ENCODE data around the gene FZD8. TPM values are rescaled to one million over a fixed set of nuclear protein-coding genes. Genes with fewer than 3 reads are reported as not detected.

The FZD8 gene
- total and polyA plus RNA-seq, 5 donors from 2014 or later = 0.12 TPM; not detected in 4

DNA sequence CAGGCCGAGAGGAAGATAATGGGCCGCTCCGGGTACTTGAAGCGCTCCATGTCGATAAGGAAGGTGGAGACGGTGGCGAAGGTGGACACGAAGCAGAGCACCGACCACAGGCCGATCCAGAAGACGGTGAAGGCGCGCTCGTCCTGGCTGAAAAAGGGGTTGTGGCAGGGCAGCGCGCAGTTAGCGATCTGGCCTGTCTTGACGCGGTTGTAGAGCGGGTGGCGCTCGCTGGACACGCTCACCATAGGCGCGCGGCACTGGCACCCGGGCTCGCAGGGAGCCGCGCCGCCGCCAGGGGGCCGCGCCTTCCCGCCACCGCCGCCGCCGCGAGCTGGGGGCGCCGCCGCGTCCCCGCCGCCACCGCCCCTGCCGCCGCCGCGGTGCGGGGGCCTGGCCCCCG is 1.6 kb downstream of the FZD8 start:
- H3K4me3 Mint-ChIP-seq = peak overlapping the region; percentile 1 to 86 (median 84)
- peak in 1 of 3 donors; percentile 43 for DNase-seq
- peaks cover 0 to 3% (median 0%) of the 10 kb centered on the region in 7 donors for H3K9me3 Mint-ChIP-seq
- Histone ChIP-seq H3K27me3 (ENCODE audit: control insufficient read depth, insufficient read depth, low read length) (peaks cover 31% of the 10 kb centered on the region), H3K4me3 (ENCODE audit: low read depth, low read length) (no peak overlapping the region), H3K9me3 (ENCODE audit: control insufficient read depth in 2 of 2, low read length in 2 of 2) (no peaks in the 10 kb centered on the region), H3K27ac (ENCODE audit: insufficient read depth, low read length, poor library complexity, severe bottlenecking) (no peak overlapping the region), H3K36me3 (ENCODE audit: control insufficient read depth, insufficient read depth, low read length) (no peaks in the 10 kb centered on the region), H3K4me1 (ENCODE audit: control insufficient read depth, insufficient read depth, low read length, poor library complexity, severe bottlenecking) (peaks cover 30% of the 10 kb centered on the region)
- no peaks in the 10 kb centered on the region for H3K36me3 Mint-ChIP-seq
- H3K27me3 Mint-ChIP-seq = peaks cover 66% of the 10 kb centered on the region
- peak; percentile 30 to 38 for ATAC-seq (ENCODE audit: low read depth in 2 of 2)
- peaks cover 0 to 42% (median 10%) of the 10 kb centered on the region in 4 donors for H3K4me1 Mint-ChIP-seq
- no peak overlapping the region for H3K27ac Mint-ChIP-seq

DNA sequence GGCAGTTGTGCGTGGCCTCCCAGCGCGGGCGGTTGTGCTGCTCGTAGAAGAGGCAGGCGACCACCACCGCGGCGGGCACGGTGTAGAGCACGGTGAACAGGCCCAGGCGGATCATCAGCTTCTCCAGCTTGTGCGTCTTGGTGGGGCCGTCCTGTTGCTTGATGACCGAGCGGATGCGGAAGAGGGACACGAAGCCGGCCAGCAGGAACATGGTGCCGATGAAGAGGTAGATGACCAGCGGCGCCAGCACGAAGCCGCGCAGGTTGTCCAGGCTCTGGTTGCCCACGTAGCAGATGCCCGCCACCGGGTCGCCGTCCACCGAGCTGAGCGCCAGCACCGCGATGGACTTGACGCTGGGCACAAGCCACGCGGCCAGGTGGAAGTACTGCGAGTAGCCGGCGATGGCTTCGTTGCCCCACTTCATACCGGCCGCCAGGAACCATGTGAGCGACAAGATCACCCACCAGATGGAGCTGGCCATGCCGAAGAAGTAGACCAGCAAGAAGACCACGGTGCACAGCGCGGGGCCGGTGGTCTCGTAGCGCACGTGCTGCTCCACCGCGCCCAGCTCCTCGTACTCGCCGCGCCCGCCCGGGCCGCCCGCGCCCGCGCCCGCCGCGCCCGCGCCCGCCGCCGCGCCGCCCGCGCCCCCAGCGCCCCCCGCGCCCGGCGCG is 2.2 kb downstream of the FZD8 start:
- peaks cover 29% of the 10 kb centered on the region for H3K27me3 ChIP-seq (ENCODE audit: control insufficient read depth, insufficient read depth, low read length)
- H3K9me3 ChIP-seq (ENCODE audit: control insufficient read depth in 2 of 2, low read length in 2 of 2) = no peaks in the 10 kb centered on the region
- H3K4me1 ChIP-seq (ENCODE audit: control insufficient read depth, insufficient read depth, low read length, poor library complexity, severe bottlenecking) = peaks cover 30% of the 10 kb centered on the region
- H3K9me3 Mint-ChIP-seq = peaks cover 0 to 3% (median 0%) of the 10 kb centered on the region in 7 donors
- no peak overlapping the region for H3K27ac ChIP-seq (ENCODE audit: insufficient read depth, low read length, poor library complexity, severe bottlenecking)
- DNase-seq (no peak), ATAC-seq (ENCODE audit: low read depth in 2 of 2) (no peak)
- no peaks in the 10 kb centered on the region for H3K36me3 Mint-ChIP-seq
- peak overlapping the region; percentile 68 to 91 (median 80) for H3K4me3 Mint-ChIP-seq
- H3K4me1 Mint-ChIP-seq = peaks cover 0 to 44% (median 10%) of the 10 kb centered on the region in 4 donors
- no peak overlapping the region for H3K4me3 ChIP-seq (ENCODE audit: low read depth, low read length)
- H3K27ac Mint-ChIP-seq = no peak overlapping the region
- H3K36me3 ChIP-seq (ENCODE audit: control insufficient read depth, insufficient read depth, low read length) = no peaks in the 10 kb centered on the region
- H3K27me3 Mint-ChIP-seq = peaks cover 60% of the 10 kb centered on the region

DNA sequence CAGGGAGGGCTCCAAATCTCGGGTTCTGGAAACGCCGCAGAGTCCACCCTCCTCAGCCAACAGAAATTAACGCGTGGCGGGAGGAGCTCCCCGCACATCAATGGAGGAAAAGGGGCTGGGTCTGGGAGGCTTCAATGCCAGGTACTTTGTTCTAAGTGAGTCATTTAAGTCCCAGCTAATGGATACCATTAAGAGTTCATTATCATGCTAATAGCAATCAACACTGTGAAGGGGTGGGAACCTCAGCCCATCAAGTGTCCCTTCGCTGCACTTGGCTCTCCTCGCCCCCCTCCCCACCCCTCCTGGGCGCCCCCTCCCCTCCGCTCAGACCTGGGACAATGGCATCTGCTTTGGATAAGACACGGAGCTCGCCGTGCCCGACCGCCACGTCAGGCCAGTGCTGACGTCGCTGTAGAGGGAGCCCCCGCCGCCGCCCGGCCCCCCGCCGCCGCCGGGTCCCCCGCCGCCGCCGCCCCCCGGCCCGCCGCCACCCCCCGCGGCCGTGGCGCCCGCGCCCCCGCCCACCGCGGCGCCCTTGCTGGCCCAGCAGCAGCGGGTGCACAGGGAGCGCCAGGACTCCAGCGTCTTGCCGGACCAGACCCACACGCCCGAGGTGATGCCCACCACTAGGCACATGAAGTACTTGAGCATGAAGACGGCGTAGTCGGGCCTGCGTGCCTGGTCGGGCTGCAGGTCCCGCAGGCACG is 2.9 kb downstream of the FZD8 start:
- H3K36me3 ChIP-seq (ENCODE audit: control insufficient read depth, insufficient read depth, low read length) = no peaks in the 10 kb centered on the region
- peaks cover 0 to 42% (median 10%) of the 10 kb centered on the region in 4 donors for H3K4me1 Mint-ChIP-seq
- peaks cover 53% of the 10 kb centered on the region for H3K27me3 Mint-ChIP-seq
- no peak for DNase-seq
- H3K27me3 ChIP-seq (ENCODE audit: control insufficient read depth, insufficient read depth, low read length) = peaks cover 25% of the 10 kb centered on the region
- H3K4me3 Mint-ChIP-seq = peak overlapping the region in 2 of 4 donors; percentile 68 to 73
- peaks cover 30% of the 10 kb centered on the region for H3K4me1 ChIP-seq (ENCODE audit: control insufficient read depth, insufficient read depth, low read length, poor library complexity, severe bottlenecking)
- no peak overlapping the region for H3K4me3 ChIP-seq (ENCODE audit: low read depth, low read length)
- no peaks in the 10 kb centered on the region for H3K9me3 ChIP-seq (ENCODE audit: control insufficient read depth in 2 of 2, low read length in 2 of 2)
- ATAC-seq (ENCODE audit: low read depth in 2 of 2) = no peak
- no peaks in the 10 kb centered on the region for H3K36me3 Mint-ChIP-seq
- H3K9me3 Mint-ChIP-seq = peaks cover 0 to 3% (median 0%) of the 10 kb centered on the region in 7 donors
- no peak overlapping the region for H3K27ac ChIP-seq (ENCODE audit: insufficient read depth, low read length, poor library complexity, severe bottlenecking)
- H3K27ac Mint-ChIP-seq = no peak overlapping the region

DNA sequence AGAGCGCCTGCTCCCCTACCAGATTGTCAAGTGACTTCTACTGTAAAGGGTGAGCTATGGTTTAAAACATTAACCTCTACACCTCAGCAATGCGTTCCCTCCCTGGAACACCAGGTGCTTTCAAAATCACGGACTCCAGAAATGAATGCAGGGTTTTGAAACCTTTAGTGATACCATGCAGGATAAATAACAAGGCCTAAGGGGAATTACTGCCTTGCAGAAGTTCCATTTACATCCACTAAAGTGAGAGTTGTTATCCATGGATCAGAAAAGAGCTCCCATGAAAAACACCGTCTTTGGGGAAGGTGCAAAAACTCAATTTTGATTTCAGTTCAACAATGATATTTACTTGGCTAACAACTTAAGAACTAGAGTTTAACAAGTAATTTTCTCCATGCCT is 4.0 kb downstream of the FZD8 start:
- Mint-ChIP-seq H3K27ac (no peak overlapping the region), H3K4me1 (peaks cover 0 to 33% (median 2%) of the 10 kb centered on the region in 4 donors), H3K4me3 (peak overlapping the region in 1 of 4 donors; percentile 32), H3K27me3 (peaks cover 47% of the 10 kb centered on the region), H3K9me3 (peaks cover 0 to 3% (median 0%) of the 10 kb centered on the region in 7 donors), H3K36me3 (no peaks in the 10 kb centered on the region)
- DNase-seq (no peak), ATAC-seq (ENCODE audit: low read depth in 2 of 2) (no peak)
- no peak overlapping the region for H3K4me3 ChIP-seq (ENCODE audit: low read depth, low read length)
- H3K36me3 ChIP-seq (ENCODE audit: control insufficient read depth, insufficient read depth, low read length) = no peaks in the 10 kb centered on the region
- peaks cover 25% of the 10 kb centered on the region for H3K4me1 ChIP-seq (ENCODE audit: control insufficient read depth, insufficient read depth, low read length, poor library complexity, severe bottlenecking)
- no peaks in the 10 kb centered on the region for H3K9me3 ChIP-seq (ENCODE audit: control insufficient read depth in 2 of 2, low read length in 2 of 2)
- H3K27me3 ChIP-seq (ENCODE audit: control insufficient read depth, insufficient read depth, low read length) = peaks cover 25% of the 10 kb centered on the region
- no peak overlapping the region for H3K27ac ChIP-seq (ENCODE audit: insufficient read depth, low read length, poor library complexity, severe bottlenecking)

DNA sequence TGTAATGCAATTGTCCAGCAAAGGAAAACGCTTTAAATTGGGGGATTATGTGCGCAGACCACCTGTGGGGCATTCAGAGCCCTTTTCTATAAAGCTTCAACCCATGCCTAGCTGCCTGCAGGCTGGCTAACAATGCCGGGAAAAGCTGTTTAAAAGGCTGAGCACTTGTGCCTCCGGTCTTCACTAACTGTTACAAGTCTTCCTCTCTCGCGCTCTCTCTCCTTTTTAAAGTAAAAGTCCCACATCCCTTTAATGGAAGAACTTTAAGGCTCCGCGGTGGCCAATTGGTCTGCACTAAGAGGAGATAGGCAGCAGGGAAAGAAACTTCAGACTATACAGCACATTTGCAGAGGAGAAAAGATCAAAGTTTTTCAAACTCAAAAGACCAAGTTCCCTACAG is 4.6 kb downstream of the FZD8 start:
- Mint-ChIP-seq H3K9me3 (peaks cover 0 to 3% (median 0%) of the 10 kb centered on the region in 7 donors), H3K4me3 (peak overlapping the region in 1 of 4 donors; percentile 3), H3K36me3 (no peaks in the 10 kb centered on the region), H3K27ac (no peak overlapping the region), H3K4me1 (peaks cover 0 to 29% (median 2%) of the 10 kb centered on the region in 4 donors), H3K27me3 (peaks cover 49% of the 10 kb centered on the region)
- H3K36me3 ChIP-seq (ENCODE audit: control insufficient read depth, insufficient read depth, low read length) = no peaks in the 10 kb centered on the region
- no peak overlapping the region for H3K27ac ChIP-seq (ENCODE audit: insufficient read depth, low read length, poor library complexity, severe bottlenecking)
- H3K4me1 ChIP-seq (ENCODE audit: control insufficient read depth, insufficient read depth, low read length, poor library complexity, severe bottlenecking) = peaks cover 19% of the 10 kb centered on the region
- H3K9me3 ChIP-seq (ENCODE audit: control insufficient read depth in 2 of 2, low read length in 2 of 2) = no peaks in the 10 kb centered on the region
- no peak overlapping the region for H3K4me3 ChIP-seq (ENCODE audit: low read depth, low read length)
- ATAC-seq (ENCODE audit: low read depth in 2 of 2) (no peak), DNase-seq (no peak)
- H3K27me3 ChIP-seq (ENCODE audit: control insufficient read depth, insufficient read depth, low read length) = peaks cover 25% of the 10 kb centered on the region

DNA sequence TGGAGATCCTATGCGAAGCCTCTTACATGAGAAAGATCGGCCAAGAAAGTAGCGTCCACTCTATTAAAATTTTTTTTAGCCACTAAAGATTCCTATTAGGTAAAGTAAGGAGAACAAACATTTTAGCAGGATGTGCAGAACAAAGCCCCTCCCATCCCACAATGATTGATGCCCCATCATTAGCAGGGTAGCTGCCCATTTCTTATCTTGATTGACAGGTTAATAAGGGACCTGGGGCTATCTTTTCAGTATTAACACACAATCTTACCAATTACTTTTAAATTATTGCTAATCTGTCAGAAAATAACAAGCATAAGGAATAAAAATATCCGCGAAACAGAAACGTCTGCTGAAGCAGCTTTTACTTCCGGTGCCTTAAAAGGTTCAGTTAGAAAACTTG is 5.1 kb downstream of the FZD8 start:
- Histone ChIP-seq H3K4me3 (ENCODE audit: low read depth, low read length) (no peak overlapping the region), H3K4me1 (ENCODE audit: control insufficient read depth, insufficient read depth, low read length, poor library complexity, severe bottlenecking) (peaks cover 15% of the 10 kb centered on the region), H3K9me3 (ENCODE audit: control insufficient read depth in 2 of 2, low read length in 2 of 2) (no peaks in the 10 kb centered on the region), H3K36me3 (ENCODE audit: control insufficient read depth, insufficient read depth, low read length) (no peaks in the 10 kb centered on the region), H3K27ac (ENCODE audit: insufficient read depth, low read length, poor library complexity, severe bottlenecking) (no peak overlapping the region), H3K27me3 (ENCODE audit: control insufficient read depth, insufficient read depth, low read length) (peaks cover 25% of the 10 kb centered on the region)
- ATAC-seq (ENCODE audit: low read depth in 2 of 2) (no peak), DNase-seq (no peak)
- Mint-ChIP-seq H3K27me3 (peaks cover 48% of the 10 kb centered on the region), H3K27ac (no peak overlapping the region), H3K4me3 (peak overlapping the region in 1 of 4 donors; percentile 1), H3K4me1 (peaks cover 0 to 26% (median 0%) of the 10 kb centered on the region in 4 donors), H3K9me3 (peaks cover 0 to 3% (median 0%) of the 10 kb centered on the region in 7 donors), H3K36me3 (no peaks in the 10 kb centered on the region)

DNA sequence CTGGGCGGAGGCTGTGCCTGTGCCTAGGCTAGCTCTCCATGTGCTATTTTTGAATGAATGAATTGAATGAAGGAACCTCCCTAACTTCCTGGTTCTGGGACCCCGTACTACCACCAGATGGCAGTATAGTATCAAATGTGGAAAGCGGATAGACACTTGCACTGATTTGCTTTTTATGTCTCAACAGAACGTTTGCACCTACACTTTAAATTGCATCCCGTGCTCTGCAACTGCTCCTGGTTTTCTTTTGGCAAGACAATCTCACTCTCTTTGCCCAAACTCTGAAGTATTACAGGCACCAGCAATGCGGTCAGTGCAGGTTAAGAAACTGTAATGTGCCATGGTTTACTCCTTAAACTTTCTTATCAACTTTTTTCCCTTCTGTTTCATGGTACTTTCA is 6.5 kb downstream of the FZD8 start:
- Mint-ChIP-seq H3K27ac (no peak overlapping the region), H3K27me3 (peaks cover 43% of the 10 kb centered on the region), H3K4me1 (peaks cover 0 to 21% (median 0%) of the 10 kb centered on the region in 4 donors), H3K4me3 (peak overlapping the region in 1 of 4 donors; percentile 31), H3K36me3 (no peaks in the 10 kb centered on the region), H3K9me3 (peaks cover 0 to 3% (median 0%) of the 10 kb centered on the region in 7 donors)
- H3K36me3 ChIP-seq (ENCODE audit: control insufficient read depth, insufficient read depth, low read length) = no peaks in the 10 kb centered on the region
- H3K27ac ChIP-seq (ENCODE audit: insufficient read depth, low read length, poor library complexity, severe bottlenecking) = no peak overlapping the region
- no peaks in the 10 kb centered on the region for H3K9me3 ChIP-seq (ENCODE audit: control insufficient read depth in 2 of 2, low read length in 2 of 2)
- no peak overlapping the region for H3K4me3 ChIP-seq (ENCODE audit: low read depth, low read length)
- ATAC-seq (ENCODE audit: low read depth in 2 of 2) (peak; percentile 58 to 66), DNase-seq (peak in 2 of 3 donors; percentile 54 to 69)
- H3K27me3 ChIP-seq (ENCODE audit: control insufficient read depth, insufficient read depth, low read length) = peaks cover 25% of the 10 kb centered on the region
- peaks cover 5% of the 10 kb centered on the region for H3K4me1 ChIP-seq (ENCODE audit: control insufficient read depth, insufficient read depth, low read length, poor library complexity, severe bottlenecking)

All from CD4-positive, CD25-positive, alpha-beta regulatory T cell (primary cell).